ENCODE results near the gene YPEL1. TPM values are rescaled to one million over a fixed set of nuclear protein-coding genes. Genes with fewer than 3 reads are reported as not detected.

The YPEL1 gene
- total and polyA plus RNA-seq, 2 of the 8 experiments (the other 6 are each of a cell fraction or from before 2014, with no cell fraction given) = 6.0 to 6.7 TPM

DNA sequence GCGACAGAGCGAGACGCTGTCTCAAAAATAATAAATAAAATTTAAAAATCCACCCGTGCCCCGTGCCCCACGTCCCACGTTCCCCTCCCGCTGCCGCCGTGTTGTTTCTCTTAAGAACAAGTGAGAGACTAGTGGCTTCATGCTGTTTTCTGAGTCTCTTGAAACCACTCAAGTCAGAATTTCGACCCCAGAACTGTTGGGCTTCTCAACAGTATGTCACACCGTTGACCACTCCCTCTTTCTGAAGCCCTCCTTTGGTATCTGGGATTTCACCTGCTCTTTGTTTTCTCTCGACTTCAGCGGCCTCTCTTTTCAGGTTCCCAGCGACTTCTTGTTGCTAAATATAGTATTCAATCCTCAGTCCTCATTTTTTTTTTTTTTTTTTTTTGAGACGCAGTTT lies 68.8 kb downstream of the YPEL1 start:
- FAIRE-seq (no peak), DNase-seq (ENCODE audit: low read depth in 1 of 2, low spot score in 2 of 2) (no peak)
- Histone ChIP-seq H3K4me3 (ENCODE audit: extremely low read depth in 1 of 4, insufficient read depth in 2 of 4, low read depth in 3 of 4, low read length in 4 of 4) (peak overlapping the region; percentile 68 to 90 (median 79); a peak in 5 of 8 replicates), H3K23ac (ENCODE audit: insufficient read length) (no peak overlapping the region), H3K23me2 (ENCODE audit: low read depth, low read length) (no peaks in the 10 kb centered on the region), H4K5ac (ENCODE audit: insufficient read length, low read depth, low read length) (no peak overlapping the region), H3K4me1 (replicated peaks in 1 of 4; ENCODE audit: control insufficient read depth in 3 of 4, insufficient read depth in 4 of 4, low read length in 3 of 4) (peaks cover 0 to 3% (median 0%) of the 10 kb centered on the region in 4 experiments; a peak in 1 of 7 replicates), H3K9ac (replicated peaks in 1 of 4; ENCODE audit: extremely low read depth in 1 of 4, low read depth in 3 of 4, low read length in 3 of 4) (no peak overlapping the region), H3K4ac (replicated peaks; ENCODE audit: insufficient read length, low read depth, low read length) (no peak overlapping the region), H4K91ac (replicated peaks; ENCODE audit: insufficient read length, low read length) (no peak overlapping the region), H2BK20ac (ENCODE audit: low read length) (no peak overlapping the region), H3K9me3 (ENCODE audit: insufficient read depth in 2 of 2, low read depth in 1 of 2, low read length in 1 of 2) (no peaks in the 10 kb centered on the region), H3K27ac (ENCODE audit: low read depth, low read length) (no peak overlapping the region), H3K36me3 (ENCODE audit: control insufficient read depth in 2 of 4, insufficient read depth in 4 of 4, low read length in 3 of 4) (peaks cover 0 to 11% (median 7%) of the 10 kb centered on the region in 4 experiments; a peak in 5 of 8 replicates), H2BK15ac (ENCODE audit: low read length) (no peak overlapping the region), H3K56ac (replicated peaks; ENCODE audit: insufficient read length, low read depth, low read length) (no peak overlapping the region), H4K8ac (ENCODE audit: extremely low read depth, insufficient read depth, low read length) (no peak overlapping the region), H2BK120ac (replicated peaks; ENCODE audit: low read depth, low read length) (no peak overlapping the region), H3K27me3 (replicated peaks in 1 of 4; ENCODE audit: control insufficient read depth in 3 of 4, extremely low read depth in 1 of 4, insufficient read depth in 3 of 4, low read length in 3 of 4) (no peaks in the 10 kb centered on the region; a peak in 1 of 7 replicates), H3K79me2 (ENCODE audit: control insufficient read depth in 1 of 2, insufficient read depth in 2 of 2, low read length in 2 of 2) (peaks cover 0 to 3% of the 10 kb centered on the region in 2 experiments; a peak in 1 of 4 replicates), H3K18ac (ENCODE audit: extremely low read depth, low read length) (no peak overlapping the region), H2BK5ac (ENCODE audit: low read depth, low read length) (no peak overlapping the region), H2AK5ac (ENCODE audit: low read depth, low read length) (no peak overlapping the region), H3K14ac (ENCODE audit: insufficient read length) (no peak overlapping the region), H3K79me1 (ENCODE audit: low read depth, low read length) (no peaks in the 10 kb centered on the region), H2AFZ (ENCODE audit: low read length) (no peak overlapping the region), H3K4me2 (ENCODE audit: insufficient read depth in 1 of 2, low read depth in 2 of 2, low read length in 2 of 2) (peak overlapping the region; percentile 63 to 65), H4K20me1 (replicated peaks in 1 of 2; ENCODE audit: control insufficient read depth in 1 of 2, insufficient read depth in 2 of 2, low read length in 2 of 2) (no peaks in the 10 kb centered on the region), H2BK12ac (ENCODE audit: low read depth, low read length) (no peak overlapping the region)
- TF ChIP-seq CBX8 (IDR thresholded peaks at IDR 0.05; ENCODE audit: borderline replicate concordance, low read depth, low read length) = no peak
- WGBS, 2 experiments (ENCODE audit: extremely low coverage in 1 of 2, insufficient coverage in 1 of 2, insufficient read length in 1 of 2, insufficient replicate concordance in 2 of 2, low coverage in 1 of 2, low lambda C conversion rate in 2 of 2, missing lambda C conversion rate in 1 of 2) = 68% methylated on average over 15 of the region's 16 CpGs; no CpG with 5 or more reads in 1 of the 2 experiments
- ChIA-PET POLR2A (ENCODE audit: partially characterized antibody) (interaction anchor here (1.2 to 2.2 kb wide), 4 partner anchors 9 to 272 kb away, joined by 4 to 12 read pairs (median 4); no protein-coding TSS in a partner anchor), CTCF (ENCODE audit: partially characterized antibody) (interaction anchor here (1.1 to 2.6 kb wide), 2 partner anchors 24 to 38 kb away, joined by 5 to 8 read pairs; partner anchors contain the start of gene YDJC)

All from H1 (cell line).